OCI-LY7 (cell line): Measurements from ENCODE around the gene DNAJC1. TPM values are rescaled to one million over a fixed set of nuclear protein-coding genes. Genes with fewer than 3 reads are reported as not detected.
A peak's percentile ranks its signal among the peaks of the same experiment; 100 is the strongest.

Source experiments
- BruUV-seq: library from RNA; stranded (reverse); fragments of 400-500 nt; replicated peaks from 2 replicates; lab custom pipeline; 2021; lab: Mats Ljungman, UMichigan
- CTCF ChIA-PET: fragments of 300-600 bp; sonication (Branson Sonifier 250); formaldehyde crosslinking; loops from one replicate; lab custom pipeline; 2022; ENCODE audit warnings: antibody characterized with exemption; ENCODE audit not compliant: unreplicated experiment; lab: Charles Lee
- POLR2A ChIA-PET: fragments of 300-600 bp; sonication (Branson Sonifier 250); formaldehyde crosslinking; loops from one replicate; lab custom pipeline; 2022; ENCODE audit warnings: antibody characterized with exemption; lab: Charles Lee
- DNase-seq: peaks from one replicate; pipeline ENCODE4 v3.0.0-alpha.2; 2015; ENCODE audit warnings: low spot score
- H2AFZ ChIP-seq: fragments of 200-600 bp; sonication (generic), shearing (Covaris generic); 2 replicates; pipeline ENCODE4 v1.6.1; 2014; ENCODE audit warnings: mild to moderate bottlenecking, antibody characterized with exemption, low read length, moderate library complexity
- H3K27ac ChIP-seq: fragments of 200-600 bp; sonication (generic); 2 replicates; pipeline ENCODE4 v1.5.1; 2014; ENCODE audit warnings: mixed run types, low read depth, mild to moderate bottlenecking, moderate library complexity, low read length, inconsistent platforms; ENCODE audit not compliant: poor library complexity, severe bottlenecking
- H3K36me3 ChIP-seq: fragments of 200-600 bp; sonication (generic); 2 replicates; pipeline ENCODE4 v1.6.1; 2014; ENCODE audit warnings: mild to moderate bottlenecking, antibody characterized with exemption, low read length, moderate library complexity, mixed read lengths; ENCODE audit not compliant: insufficient read depth
- H3K4me1 ChIP-seq: fragments of 200-600 bp; sonication (generic); 2 replicates; pipeline ENCODE4 v1.5.1; 2014; ENCODE audit warnings: mild to moderate bottlenecking, low read length; ENCODE audit not compliant: insufficient read depth, poor library complexity, severe bottlenecking
- H3K4me2 ChIP-seq: fragments of 200-600 bp; sonication (generic); 2 replicates; pipeline ENCODE4 v1.6.1; 2014; ENCODE audit warnings: mild to moderate bottlenecking, low read length
- H3K4me3 ChIP-seq: fragments of 200-600 bp; sonication (generic); 2 replicates; pipeline ENCODE4 v1.5.1; 2014; ENCODE audit warnings: mild to moderate bottlenecking, low read depth, low read length; ENCODE audit not compliant: poor library complexity, severe bottlenecking
- H3K79me2 ChIP-seq: fragments of 200-600 bp; sonication (generic); 2 replicates; pipeline ENCODE4 v1.6.1; 2016; ENCODE audit warnings: low read depth, mild to moderate bottlenecking, low read length, moderate library complexity, mixed read lengths; ENCODE audit not compliant: insufficient read depth
- H3K9me2 ChIP-seq: fragments of 200-600 bp; sonication (generic); 2 replicates; pipeline ENCODE4 v1.6.1; 2016; ENCODE audit warnings: mild to moderate bottlenecking, low read length, mixed read lengths; ENCODE audit not compliant: insufficient read depth
- H3K9me3 ChIP-seq: fragments of 200-600 bp; sonication (generic); 2 replicates; pipeline ENCODE4 v1.6.1; 2014; ENCODE audit warnings: mild to moderate bottlenecking, mixed run types, low read length, mixed read lengths
- H4K20me1 ChIP-seq: fragments of 200-600 bp; sonication (generic); 2 replicates; pipeline ENCODE4 v1.6.1; 2014; ENCODE audit warnings: mild to moderate bottlenecking, antibody characterized with exemption, low read length, moderate library complexity, mixed read lengths; ENCODE audit not compliant: insufficient read depth
- CTCF ChIP-seq: fragments of 200-600 bp; sonication (generic); conservative IDR thresholded peaks from 2 replicates; pipeline ENCODE4 v1.5.1; 2014; ENCODE audit warnings: mild to moderate bottlenecking, antibody characterized with exemption, low read length, moderate library complexity, mixed read lengths
- EZH2phosphoT487 ChIP-seq: fragments of 200-600 bp; sonication (generic); IDR thresholded peaks from 2 replicates; pipeline ENCODE4 v1.6.1; 2018; ENCODE audit warnings: low read depth, borderline replicate concordance, mild to moderate bottlenecking, mixed run types, antibody characterized with exemption, low read length, moderate library complexity, mixed read lengths
- intact Hi-C: fragments of 100-400 bp; cut with micrococcal nuclease; formaldehyde crosslinking; loops from one replicate; pipeline ENCODE4 v1.10.0; 2022; ENCODE audit not compliant: unreplicated experiment
- total RNA-seq, 2 experiments: library from RNA; depleted of rRNA in 1 of 2; stranded (reverse); fragments of >200 nt in 1 of 2; shearing (Covaris generic) in 1 of 2; gene quantifications; 2 replicates each; pipeline ENCODE4 v1.2.3, GENCODE V29; 2014 to 2022

The DNAJC1 gene
- total RNA-seq, 2 experiments from 2014 or later = 7.1 to 16.9 TPM

- peaks cover 26% of the 10 kb centered on the region for H3K4me1 ChIP-seq
- H3K27ac ChIP-seq = no peak overlapping the region
- no peak for DNase-seq
- H2AFZ ChIP-seq = no peak overlapping the region
- intact Hi-C loops = no loop called here
- no peaks in the 10 kb centered on the region for H3K79me2 ChIP-seq
- no peak overlapping the region for H3K4me3 ChIP-seq
- no peak overlapping the region for H3K4me2 ChIP-seq
- BruUV-seq = no TSS peak
- H3K9me2 ChIP-seq = no peaks in the 10 kb centered on the region
- H4K20me1 ChIP-seq = 0 out of 2 replicates have a peak, but pooled peaks cover 4% of the 10 kb centered on the region
- TF ChIP-seq CTCF = no peak
- no peak for TF ChIP-seq EZH2phosphoT487
- H3K9me3 ChIP-seq = no peaks in the 10 kb centered on the region
- no peaks in the 10 kb centered on the region for H3K36me3 ChIP-seq
- ChIA-PET CTCF (no interaction called here), POLR2A (interaction anchor here (0.6 kb wide), 1 partner anchor 48 kb away, joined by 3 read pairs; no protein-coding TSS in a partner anchor)
Measured at GRCh38 chr10:22006379-22006884, 2.9 kb upstream of the DNAJC1 start.

GRCh38 chr10:22005763-22006162, 2.2 kb upstream of the DNAJC1 start:
- no peaks in the 10 kb centered on the region for H3K79me2 ChIP-seq
- CTCF ChIA-PET = no interaction called here
- H3K36me3 ChIP-seq = no peaks in the 10 kb centered on the region
- TF ChIP-seq EZH2phosphoT487 (no peak), CTCF (no peak)
- BruUV-seq = no TSS peak
- H4K20me1 ChIP-seq = 0 out of 2 replicates have a peak, but pooled peaks cover 4% of the 10 kb centered on the region
- H3K4me3 ChIP-seq = no peak overlapping the region
- DNase-seq = peak; percentile 48
- H2AFZ ChIP-seq = no peak overlapping the region
- POLR2A ChIA-PET = interaction anchor here (0.5 to 0.8 kb wide), 4 partner anchors 48 to 1643 kb away, joined by 3 read pairs; no protein-coding TSS in a partner anchor
- no peaks in the 10 kb centered on the region for H3K9me2 ChIP-seq
- no peaks in the 10 kb centered on the region for H3K9me3 ChIP-seq
- intact Hi-C loops = no loop called here
- H3K4me1 ChIP-seq = peaks cover 26% of the 10 kb centered on the region
- no peak overlapping the region for H3K27ac ChIP-seq
- H3K4me2 ChIP-seq = no peak overlapping the region

- no TSS peak for BruUV-seq
- Histone ChIP-seq H2AFZ (peak overlapping the region; percentile 100), H3K4me3 (peak overlapping the region; percentile 80), H3K9me2 (no peaks in the 10 kb centered on the region), H3K9me3 (no peaks in the 10 kb centered on the region), H3K27ac (no peak overlapping the region), H3K4me2 (peak overlapping the region; percentile 85), H3K36me3 (no peaks in the 10 kb centered on the region), H3K79me2 (no peaks in the 10 kb centered on the region), H4K20me1 (peaks cover 4% of the 10 kb centered on the region; the same call in 1 of the 2 replicates), H3K4me1 (peaks cover 26% of the 10 kb centered on the region)
- no peak for DNase-seq
- intact Hi-C loops = loop anchor here (2.0 to 5.0 kb wide), 3 partner anchors 225 to 1091 kb away; partner anchors contain the start of gene MSRB2
- CTCF ChIA-PET = no interaction called here
- TF ChIP-seq CTCF (no peak), EZH2phosphoT487 (no peak)
- POLR2A ChIA-PET = interaction anchor here (0.6 to 2.0 kb wide), 6 partner anchors 11 to 587 kb away, joined by 3 to 9 read pairs (median 3); no protein-coding TSS in a partner anchor
Measured at GRCh38 chr10:22003964-22004281, 393 bp upstream of the DNAJC1 start.
